A549 treated with AZD2906 at 1 μM for 4 hours (cell line): ENCODE data around the gene AIFM1. TPM values are rescaled to one million over a fixed set of nuclear protein-coding genes. Genes with fewer than 3 reads are reported as not detected.

Source experiments
- total RNA-seq: library from RNA; stranded (reverse); fragments of 200-300 nt; extraction: Qiagen RNA extraction; gene quantifications from 5 replicates; pipeline ENCODE4 v1.2.3, GENCODE V29; 2022

The AIFM1 gene
- total RNA-seq = 66.5 to 71.9 TPM (median 70.7 TPM) in 5 replicates

DNA sequence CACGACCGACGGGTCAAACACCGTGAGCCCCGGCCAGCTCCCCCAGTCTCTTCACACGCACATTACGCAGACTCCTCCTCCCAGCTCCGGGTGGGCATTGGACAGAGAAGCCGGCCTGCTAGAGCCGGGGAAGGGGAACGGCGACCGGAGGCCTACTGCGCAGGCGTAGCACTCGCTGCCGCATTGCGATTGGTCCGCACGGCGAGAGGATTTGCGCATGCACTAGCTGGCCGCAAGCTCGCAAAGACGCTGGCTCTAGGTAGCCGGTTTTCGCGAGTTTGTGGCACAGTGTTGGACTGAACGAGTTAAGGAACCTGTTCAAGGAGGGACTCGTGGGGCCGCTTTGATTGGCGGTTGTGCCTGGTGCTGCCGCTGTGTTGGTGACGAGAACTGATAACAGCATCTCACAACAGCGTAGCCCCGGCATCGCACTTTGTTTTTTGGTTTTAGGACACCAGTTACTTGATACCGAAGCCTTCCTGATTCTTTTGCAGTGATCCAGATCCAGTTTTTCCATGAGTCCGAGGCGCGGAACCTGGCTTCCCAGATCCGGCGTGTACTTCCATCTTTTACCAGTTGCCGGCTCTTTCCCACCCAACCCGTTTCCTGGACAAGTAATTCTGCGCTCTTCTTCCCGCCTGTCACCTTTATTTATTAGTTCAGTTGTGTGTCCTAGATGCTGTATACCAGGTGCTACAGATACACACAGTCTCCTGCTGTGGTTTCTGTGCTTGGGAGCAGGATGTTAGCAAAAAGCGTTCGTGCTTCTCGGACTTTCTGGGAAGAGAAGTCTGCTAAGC lies at the start of gene AIFM1:
Gene AIFM1 (minus strand): TSS at position 139 of the 800 bp plus-strand sequence. CDS start 185 bp downstream, outside the sequence.

GRCh38 chrX:130171446-130172126 lies 5.9 kb upstream of the AIFM1 start, which contains the start of gene RAB33A:
Gene RAB33A (plus strand): TSS chrX:130171962. CDS start chrX:130172063, 101 bp downstream.

DNA sequence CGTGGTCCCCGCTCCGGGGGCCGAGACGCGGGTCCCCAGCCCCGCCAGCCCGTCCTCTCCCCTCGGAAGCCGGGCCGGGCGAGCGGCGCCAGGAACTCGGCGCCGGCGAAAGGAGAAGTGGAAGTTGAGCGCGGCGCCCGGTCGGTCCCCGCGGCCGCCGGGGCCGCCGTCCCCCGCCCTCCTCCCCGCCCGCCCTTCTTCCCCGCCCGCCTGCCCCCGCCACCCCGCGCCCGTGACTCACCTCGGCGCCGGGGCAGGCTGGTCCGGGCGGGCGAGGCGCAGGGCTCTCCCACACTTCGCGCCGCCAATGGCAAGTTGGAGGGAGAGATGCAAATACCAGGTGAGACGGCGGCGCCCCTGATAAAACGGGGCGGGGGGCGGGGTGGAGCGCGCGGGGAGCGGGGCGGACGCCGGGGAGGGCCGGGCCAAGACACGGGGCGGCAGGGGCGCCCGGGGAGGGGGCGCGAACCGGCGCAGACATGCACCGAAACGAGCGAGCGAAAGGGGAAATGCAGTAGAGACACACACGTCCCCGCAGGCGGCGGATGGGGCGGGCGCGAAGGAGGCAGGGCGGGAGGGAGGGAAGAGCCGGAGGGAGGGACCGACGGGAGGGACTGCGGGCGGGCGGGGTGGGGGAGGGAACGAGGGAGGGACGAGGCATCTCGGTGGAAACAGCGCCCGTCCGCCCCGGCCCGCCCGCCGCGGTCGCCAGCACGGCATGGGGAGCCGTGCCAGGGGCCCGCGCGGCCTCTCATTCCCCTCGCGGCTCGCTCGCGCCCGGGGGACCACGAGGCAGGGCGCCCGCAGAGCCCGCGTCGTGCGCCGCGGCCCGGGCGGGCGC lies 55.0 kb downstream of the AIFM1 start, which contains the start of gene ELF4:
Gene ELF4 (minus strand): TSS at position 119 of the 841 bp plus-strand sequence. CDS start 29,167 bp downstream, outside the sequence.

Other genes starting within 250 kb of the AIFM1 start
- 7.4 to 11.6 TPM (median 10.5 TPM) in 5 replicates for gene BCORL1, start 183.2 kb downstream of the AIFM1 start, total RNA-seq
- gene ELF4, start 55.3 kb downstream of the AIFM1 start, total RNA-seq = 24.0 to 29.0 TPM (median 26.2 TPM) in 5 replicates
- 0.07 to 0.32 TPM (median 0.18 TPM) in 5 replicates for gene RAB33A, start 6.1 kb upstream of the AIFM1 start, total RNA-seq
- gene ZNF280C, start 103.1 kb upstream of the AIFM1 start, total RNA-seq = 2.3 to 3.7 TPM (median 2.4 TPM) in 5 replicates
- gene SLC25A14, start 174.1 kb upstream of the AIFM1 start, total RNA-seq = 15.4 to 18.2 TPM (median 16.5 TPM) in 5 replicates
- not detected in 5 replicates for gene GPR119, start 219.8 kb upstream of the AIFM1 start, total RNA-seq
- gene RBMX2, start 236.1 kb upstream of the AIFM1 start, total RNA-seq = 25.6 to 32.8 TPM (median 27.1 TPM) in 5 replicates